Effector CD8-positive, alpha-beta T cell (primary cell): ENCODE results near the gene ENDOU.

Experiments
- DNase-seq: peaks from one replicate; lab custom pipeline; 2025; lab: John Stamatoyannopoulos, UW

The ENDOU gene

GRCh38 chr12:47718531-47718930, 6.8 kb downstream of the ENDOU start:
- DNase-seq, result no peak

GRCh38 chr12:47717443-47718193, 7.7 kb downstream of the ENDOU start:
- peak; percentile 32 for DNase-seq

GRCh38 chr12:47717046-47717442, 8.2 kb downstream of the ENDOU start:
- DNase-seq, result no peak

GRCh38 chr12:47715877-47716548, 9.3 kb downstream of the ENDOU start:
- no peak for DNase-seq

- peak; percentile 67 for DNase-seq
Observed at GRCh38 chr12:47715393-47715876, 9.9 kb downstream of the ENDOU start.

GRCh38 chr12:47714826-47715386, 10.4 kb downstream of the ENDOU start:
- no peak for DNase-seq

GRCh38 chr12:47712171-47712570, 13.1 kb downstream of the ENDOU start:
- no peak for DNase-seq

- no peak for DNase-seq
Observed at GRCh38 chr12:47711448-47711847, 13.8 kb downstream of the ENDOU start.

- DNase-seq, result no peak
Observed at GRCh38 chr12:47710278-47710677, 15.0 kb downstream of the ENDOU start.

- DNase-seq, result no peak
Observed at GRCh38 chr12:47709671-47710070, 15.6 kb downstream of the ENDOU start.

GRCh38 chr12:47709237-47709636, 16.1 kb downstream of the ENDOU start:
- no peak for DNase-seq

GRCh38 chr12:47707905-47708543, 17.3 kb downstream of the ENDOU start:
- no peak for DNase-seq

GRCh38 chr12:47707355-47707754, 17.9 kb downstream of the ENDOU start:
- no peak for DNase-seq

- peak; percentile 92 for DNase-seq
Observed at GRCh38 chr12:47705566-47706425, 19.5 kb downstream of the ENDOU start, which contains the start of gene RPAP3. Gene RPAP3, minus strand, starts transcription at chr12:47706030. Its CDS starts 3,190 bp downstream, at chr12:47702840.

- DNase-seq, result no peak
Observed at GRCh38 chr12:47705229-47705565, 20.1 kb downstream of the ENDOU start.

GRCh38 chr12:47704719-47705118, 20.6 kb downstream of the ENDOU start:
- DNase-seq, result no peak

GRCh38 chr12:47700263-47700662, 25.0 kb downstream of the ENDOU start:
- DNase-seq, result no peak

- no peak for DNase-seq
Observed at GRCh38 chr12:47698631-47699030, 26.7 kb downstream of the ENDOU start.

GRCh38 chr12:47698055-47698454, 27.2 kb downstream of the ENDOU start:
- DNase-seq, result no peak

GRCh38 chr12:47689215-47689614, 36.1 kb downstream of the ENDOU start:
- DNase-seq, result no peak

- DNase-seq, result no peak
Observed at GRCh38 chr12:47687636-47688035, 37.7 kb downstream of the ENDOU start.
